Cardiac muscle cell (in vitro differentiated cells and primary cell): ENCODE data around the gene UBL7. TPM values are rescaled to one million over a fixed set of nuclear protein-coding genes. Genes with fewer than 3 reads are reported as not detected.

Experiments
- DNase-seq, 2 donors: peaks; one replicate each; pipeline versions ENCODE4 v3.0.0 to v3.0.0-alpha.2; 2010 to 2017; ENCODE audit warnings: low read depth in 1 of 2, low spot score in 1 of 2
- H3K27ac ChIP-seq: fragments of 200-600 bp; sonication (generic); 2 replicates; pipeline ENCODE4 v1.5.1; 2016
- H3K27me3 ChIP-seq: fragments of 200-600 bp; sonication (generic); 2 replicates; pipeline ENCODE4 v1.6.0; 2016; ENCODE audit warnings: control low read depth
- H3K36me3 ChIP-seq: fragments of 200-600 bp; sonication (generic); 2 replicates; pipeline ENCODE4 v1.5.1; 2016; ENCODE audit warnings: control low read depth
- H3K4me1 ChIP-seq: fragments of 200-600 bp; sonication (generic); 2 replicates; pipeline ENCODE4 v1.8.1; 2017; ENCODE audit warnings: low read depth, mild to moderate bottlenecking, mixed run types
- H3K4me3 ChIP-seq: fragments of 200-600 bp; sonication (generic); 2 replicates; pipeline ENCODE4 v1.5.1; 2016; ENCODE audit warnings: mild to moderate bottlenecking
- H3K9me3 ChIP-seq: fragments of 200-600 bp; sonication (generic); 2 replicates; pipeline ENCODE4 v1.5.1; 2017; ENCODE audit warnings: low read depth, mild to moderate bottlenecking, control low read depth
- CTCF ChIP-seq: IDR thresholded peaks from 2 replicates; pipeline ENCODE4 v1.5.1; 2012; ENCODE audit warnings: low read depth, mild to moderate bottlenecking, low read length
- polyA plus RNA-seq: library from polyadenylated mRNA; unstranded; fragments of >200 nt; fragmentation: Nextera tagmentation; extraction: Ambion mirVana; gene quantifications from 2 replicates; pipeline ENCODE4 v1.2.1, GENCODE V29; 2016
- total RNA-seq: library from RNA; depleted of rRNA; stranded (reverse); fragments of >200 nt; gene quantifications from 2 replicates; pipeline ENCODE4 v1.2.3, GENCODE V29; 2016

Gene UBL7
- total and polyA plus RNA-seq, 2 experiments from 2014 or later, result 74.3 to 135 TPM

- Histone ChIP-seq H3K4me3 (no peak overlapping the region), H3K36me3 (peaks cover 40% of the 10 kb centered on the region), H3K9me3 (no peaks in the 10 kb centered on the region), H3K27me3 (no peaks in the 10 kb centered on the region), H3K4me1 (no peaks in the 10 kb centered on the region), H3K27ac (no peak overlapping the region)
- no peak for TF ChIP-seq CTCF
- no peak for DNase-seq
Observed at GRCh38 chr15:74453925-74454763, 6.8 kb downstream of the UBL7 start.

- H3K36me3 ChIP-seq, result peaks cover 46% of the 10 kb centered on the region
Observed at GRCh38 chr15:74451861-74452835, 8.8 kb downstream of the UBL7 start.

GRCh38 chr15:74451322-74451721 is 9.6 kb downstream of the UBL7 start:
- H3K27ac ChIP-seq, result no peak overlapping the region
- H3K27me3 ChIP-seq, result no peaks in the 10 kb centered on the region
- no peaks in the 10 kb centered on the region for H3K9me3 ChIP-seq
- no peak for DNase-seq
- no peak for TF ChIP-seq CTCF
- H3K4me1 ChIP-seq, result no peaks in the 10 kb centered on the region
- H3K36me3 ChIP-seq, result peaks cover 51% of the 10 kb centered on the region
- no peak overlapping the region for H3K4me3 ChIP-seq

More at GRCh38 chr15:74451861-74452835, 8.8 kb downstream of the UBL7 start:
- Histone ChIP-seq H3K27me3 (no peaks in the 10 kb centered on the region), H3K4me3 (no peak overlapping the region), H3K27ac (no peak overlapping the region), H3K4me1 (no peaks in the 10 kb centered on the region), H3K9me3 (no peaks in the 10 kb centered on the region)
- DNase-seq, result no peak
- TF ChIP-seq CTCF, result no peak

GRCh38 chr15:74449643-74450205 is 11.2 kb downstream of the UBL7 start:
- Histone ChIP-seq H3K27me3 (no peaks in the 10 kb centered on the region), H3K36me3 (peaks cover 47% of the 10 kb centered on the region), H3K4me1 (no peaks in the 10 kb centered on the region), H3K9me3 (no peaks in the 10 kb centered on the region), H3K4me3 (no peak overlapping the region), H3K27ac (no peak overlapping the region)
- DNase-seq, result no peak
- TF ChIP-seq CTCF, result no peak

- TF ChIP-seq CTCF, result no peak
Observed at GRCh38 chr15:74449095-74449494, 11.9 kb downstream of the UBL7 start.

More at GRCh38 chr15:74449095-74449494, 11.9 kb downstream of the UBL7 start:
- Histone ChIP-seq H3K36me3 (peaks cover 46% of the 10 kb centered on the region), H3K4me3 (no peak overlapping the region), H3K27ac (no peak overlapping the region), H3K4me1 (no peaks in the 10 kb centered on the region), H3K27me3 (no peaks in the 10 kb centered on the region), H3K9me3 (no peaks in the 10 kb centered on the region)
- DNase-seq, result no peak
